Nephron (organoid): ENCODE measurements around the gene EEF1AKMT4.

Experiments
- H3K27ac Mint-ChIP-seq, 3 experiments: 2 replicates each; pipeline ENCODE4 v1.8.0; 2020; ENCODE audit warnings: mixed read lengths in 3 of 3, mild to moderate bottlenecking in 2 of 3, moderate library complexity in 1 of 3
- H3K27me3 Mint-ChIP-seq: 2 replicates; pipeline ENCODE4 v1.8.0; 2021; ENCODE audit warnings: low read depth, mild to moderate bottlenecking, moderate library complexity, mixed read lengths
- H3K36me3 Mint-ChIP-seq: 2 replicates; pipeline ENCODE4 v1.8.0; 2020; ENCODE audit warnings: low read depth, mixed read lengths
- H3K4me1 Mint-ChIP-seq: 2 replicates; pipeline ENCODE4 v1.8.0; 2020; ENCODE audit warnings: mixed read lengths
- H3K4me3 Mint-ChIP-seq, 3 experiments: 2 replicates each; pipeline ENCODE4 v1.8.0; 2020; ENCODE audit warnings: mild to moderate bottlenecking in 3 of 3, mixed read lengths in 3 of 3, moderate library complexity in 2 of 3
- H3K9me3 Mint-ChIP-seq: 2 replicates; pipeline ENCODE4 v1.8.0; 2020; ENCODE audit warnings: mixed read lengths
- TF ChIP-seq, protein P1 (sequence below), 3 experiments: fragments of 200-600 bp; sonication (generic); IDR thresholded peaks; one replicate each; pipeline ENCODE4 v1.5.0; 2021; ENCODE audit warnings: antibody characterized with exemption in 3 of 3; ENCODE audit not compliant: unreplicated experiment in 3 of 3

EEF1AKMT4 gene

DNA sequence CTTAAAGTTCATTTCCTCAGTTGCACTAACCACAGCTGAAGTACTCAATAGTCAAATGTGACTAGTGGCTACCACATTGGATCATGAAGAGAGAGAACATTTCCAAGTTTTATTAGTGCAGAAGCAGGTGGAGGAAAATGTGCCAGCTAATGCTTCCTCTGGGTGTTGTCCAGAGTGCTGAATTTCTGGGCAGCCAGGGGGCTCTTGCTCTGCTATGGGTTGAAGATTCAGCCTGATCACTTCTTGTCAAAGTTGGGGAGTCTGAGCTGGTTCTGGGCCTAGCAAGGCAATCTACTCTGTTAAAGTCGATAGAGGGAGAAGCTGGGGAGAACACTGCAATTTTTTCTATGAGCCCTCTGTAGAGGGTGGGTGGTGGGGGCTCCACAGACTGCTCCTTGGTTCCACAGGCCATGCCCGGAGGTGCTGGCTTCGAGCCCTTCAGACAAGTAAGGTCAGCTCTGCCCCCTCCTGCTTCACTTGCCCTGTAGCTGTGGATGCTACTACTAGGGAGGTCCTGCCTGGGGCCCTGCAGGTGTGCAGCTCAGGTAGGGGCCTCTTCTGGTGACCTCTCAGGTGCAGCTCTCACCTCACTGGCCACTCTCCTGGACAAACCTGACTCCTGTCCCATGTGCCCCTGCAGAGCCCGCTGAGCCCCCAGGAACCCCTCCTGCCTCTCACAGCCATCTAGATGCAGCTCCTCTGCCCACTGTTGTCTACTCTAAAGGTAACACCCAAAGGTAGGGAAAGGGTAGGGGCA is 8.9 kb upstream of the EEF1AKMT4 start:
- H3K4me1 Mint-ChIP-seq = no peaks in the 10 kb centered on the region
- H3K27ac Mint-ChIP-seq = no peak overlapping the region
- peaks cover 20% of the 10 kb centered on the region for H3K27me3 Mint-ChIP-seq
- TF ChIP-seq, protein P1, sequence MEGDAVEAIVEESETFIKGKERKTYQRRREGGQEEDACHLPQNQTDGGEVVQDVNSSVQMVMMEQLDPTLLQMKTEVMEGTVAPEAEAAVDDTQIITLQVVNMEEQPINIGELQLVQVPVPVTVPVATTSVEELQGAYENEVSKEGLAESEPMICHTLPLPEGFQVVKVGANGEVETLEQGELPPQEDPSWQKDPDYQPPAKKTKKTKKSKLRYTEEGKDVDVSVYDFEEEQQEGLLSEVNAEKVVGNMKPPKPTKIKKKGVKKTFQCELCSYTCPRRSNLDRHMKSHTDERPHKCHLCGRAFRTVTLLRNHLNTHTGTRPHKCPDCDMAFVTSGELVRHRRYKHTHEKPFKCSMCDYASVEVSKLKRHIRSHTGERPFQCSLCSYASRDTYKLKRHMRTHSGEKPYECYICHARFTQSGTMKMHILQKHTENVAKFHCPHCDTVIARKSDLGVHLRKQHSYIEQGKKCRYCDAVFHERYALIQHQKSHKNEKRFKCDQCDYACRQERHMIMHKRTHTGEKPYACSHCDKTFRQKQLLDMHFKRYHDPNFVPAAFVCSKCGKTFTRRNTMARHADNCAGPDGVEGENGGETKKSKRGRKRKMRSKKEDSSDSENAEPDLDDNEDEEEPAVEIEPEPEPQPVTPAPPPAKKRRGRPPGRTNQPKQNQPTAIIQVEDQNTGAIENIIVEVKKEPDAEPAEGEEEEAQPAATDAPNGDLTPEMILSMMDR (IDR thresholded peaks at IDR 0.05; ENCODE audit: unreplicated experiment in 3 of 3) = no peak
- peaks cover 23% of the 10 kb centered on the region for H3K36me3 Mint-ChIP-seq
- no peaks in the 10 kb centered on the region for H3K9me3 Mint-ChIP-seq
- H3K4me3 Mint-ChIP-seq = no peak overlapping the region

- Mint-ChIP-seq H3K4me1 (no peaks in the 10 kb centered on the region), H3K27me3 (peaks cover 14% of the 10 kb centered on the region), H3K4me3 (no peak overlapping the region), H3K36me3 (peaks cover 23% of the 10 kb centered on the region), H3K9me3 (no peaks in the 10 kb centered on the region), H3K27ac (no peak overlapping the region)
- TF ChIP-seq, protein P1 (IDR thresholded peaks at IDR 0.05; ENCODE audit: unreplicated experiment in 3 of 3) = no peak
Observed at GRCh38 chr3:184241141-184241446, 8.4 kb upstream of the EEF1AKMT4 start.

GRCh38 chr3:184241447-184242296 is 7.8 kb upstream of the EEF1AKMT4 start:
- TF ChIP-seq, protein P1 (IDR thresholded peaks at IDR 0.05; ENCODE audit: unreplicated experiment in 3 of 3) = no peak
- peaks cover 23% of the 10 kb centered on the region for H3K36me3 Mint-ChIP-seq
- no peak overlapping the region for H3K27ac Mint-ChIP-seq
- H3K4me3 Mint-ChIP-seq = no peak overlapping the region
- peaks cover 13% of the 10 kb centered on the region for H3K27me3 Mint-ChIP-seq
- no peaks in the 10 kb centered on the region for H3K9me3 Mint-ChIP-seq
- H3K4me1 Mint-ChIP-seq = no peaks in the 10 kb centered on the region

DNA sequence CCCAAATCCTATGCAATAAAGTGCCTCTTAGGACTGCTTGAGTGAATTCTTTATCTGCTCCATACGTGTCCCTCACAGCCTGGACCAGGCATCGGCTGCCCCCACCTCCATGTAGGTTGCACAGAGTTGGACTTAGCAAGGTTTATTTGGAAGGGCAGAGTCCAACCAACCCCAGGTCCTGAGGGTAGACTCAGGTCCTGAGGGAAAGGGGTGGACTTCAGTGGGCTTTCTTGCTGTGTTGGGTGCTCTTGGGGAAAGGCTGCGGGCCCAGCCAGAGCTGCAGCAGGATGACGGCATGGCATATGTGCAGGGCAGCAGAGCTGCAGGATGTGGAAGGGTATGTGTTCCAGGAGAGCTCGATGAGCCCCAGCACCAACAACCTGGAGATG is 7.2 kb upstream of the EEF1AKMT4 start:
- H3K27me3 Mint-ChIP-seq = peaks cover 9% of the 10 kb centered on the region
- H3K4me3 Mint-ChIP-seq = no peak overlapping the region
- no peaks in the 10 kb centered on the region for H3K9me3 Mint-ChIP-seq
- TF ChIP-seq, protein P1 (IDR thresholded peaks at IDR 0.05; ENCODE audit: unreplicated experiment in 3 of 3) = no peak
- H3K27ac Mint-ChIP-seq = no peak overlapping the region
- H3K4me1 Mint-ChIP-seq = no peaks in the 10 kb centered on the region
- H3K36me3 Mint-ChIP-seq = peaks cover 23% of the 10 kb centered on the region

GRCh38 chr3:184248454-184249411 is 739 bp upstream of the EEF1AKMT4 start, which contains the start of gene ALG3:
Gene ALG3, minus strand, starts transcription at chr3:184248962. Its CDS starts 22 bp downstream, at chr3:184248940.
- H3K4me3 Mint-ChIP-seq = peak within 1 kb of the TSS; percentile 93 to 98 (median 97)
- H3K9me3 Mint-ChIP-seq = no peaks in the 10 kb centered on the region
- no peaks in the 10 kb centered on the region for H3K27me3 Mint-ChIP-seq
- TF ChIP-seq, protein P1 (IDR thresholded peaks at IDR 0.05; ENCODE audit: unreplicated experiment in 3 of 3) = no peak
- H3K27ac Mint-ChIP-seq = peak within 1 kb of the TSS; percentile 89 to 95 (median 94)
- H3K4me1 Mint-ChIP-seq = peaks cover 6% of the 10 kb centered on the region
- peaks cover 11% of the 10 kb centered on the region for H3K36me3 Mint-ChIP-seq
